SK-N-SH (cell line): ENCODE data around the gene SLC4A8. TPM values are rescaled to one million over a fixed set of nuclear protein-coding genes. Genes with fewer than 3 reads are reported as not detected.

Experiments used
- CTCF ChIA-PET: fragments of 300-600, 350-600 bp; formaldehyde crosslinking; extraction: SDS; loops from one replicate; lab custom pipeline; 2021; lab: Yijun Ruan, JAX
- POLR2A ChIA-PET: fragments of 350-600 bp; sonication (Branson Sonifier 250); formaldehyde crosslinking; extraction: SDS; loops from one replicate; lab custom pipeline; 2020; ENCODE audit warnings: antibody characterized with exemption, inconsistent platforms; lab: Yijun Ruan, JAX
- DNase-seq: peaks from one replicate; pipeline ENCODE4 v3.0.0; 2012
- H2AFZ ChIP-seq: fragments of 200-600 bp; sonication (generic); 2 replicates; pipeline ENCODE4 v1.8.1; 2016; ENCODE audit warnings: antibody characterized with exemption, mild to moderate bottlenecking, low read depth
- H3F3A ChIP-seq: fragments of 200-600 bp; sonication (generic); replicated peaks from 2 replicates; pipeline ENCODE3; 2016; ENCODE audit warnings: antibody characterized with exemption, mild to moderate bottlenecking; ENCODE audit not compliant: insufficient read depth
- H3K27ac ChIP-seq, 2 experiments: fragments of 200-500 bp in 1 of 2; fragments of 200-600 bp in 1 of 2; sonication (Bioruptor generic) in 1 of 2; sonication (generic), shearing (Covaris generic) in 1 of 2; 2 replicates each; pipeline versions ENCODE4 v1.5.1 to v1.6.1; 2014 to 2016; ENCODE audit warnings: low read depth in 2 of 2, inconsistent platforms in 1 of 2, low read length in 1 of 2, mild to moderate bottlenecking in 1 of 2, mixed read lengths in 1 of 2
- H3K27me3 ChIP-seq: fragments of 200-600 bp; sonication (generic), shearing (Covaris generic); 2 replicates; pipeline ENCODE4 v1.6.1; 2016; ENCODE audit warnings: mixed run types; ENCODE audit not compliant: insufficient read depth
- H3K36me3 ChIP-seq, 2 experiments: fragments of 200-500 bp in 1 of 2; fragments of 200-600 bp in 1 of 2; sonication (Bioruptor generic) in 1 of 2; sonication (generic) in 1 of 2; replicated peaks in 1 of 2; 2 replicates each; pipeline versions ENCODE3 to v1.5.1; 2014 to 2016; ENCODE audit warnings: low read length in 1 of 2, mild to moderate bottlenecking in 1 of 2; ENCODE audit not compliant: insufficient read depth in 2 of 2, control insufficient read depth in 1 of 2
- H3K4me1 ChIP-seq, 2 experiments: fragments of 200-500 bp in 1 of 2; fragments of 200-600 bp in 1 of 2; sonication (Bioruptor generic) in 1 of 2; sonication (generic), shearing (Covaris generic) in 1 of 2; 2 replicates each; pipeline versions ENCODE4 v1.5.1 to v1.6.1; 2014 to 2016; ENCODE audit warnings: low read depth in 1 of 2, low read length in 1 of 2, mixed run types in 1 of 2; ENCODE audit not compliant: insufficient read depth in 2 of 2, control insufficient read depth in 1 of 2
- H3K4me2 ChIP-seq: fragments of 200-600 bp; sonication (generic), shearing (Covaris generic); 2 replicates; pipeline ENCODE4 v1.6.1; 2017; ENCODE audit warnings: mixed run types
- H3K4me3 ChIP-seq, 2 experiments: fragments of 200-500 bp in 1 of 2; fragments of 200-600 bp in 1 of 2; sonication (Bioruptor generic) in 1 of 2; sonication (generic), shearing (Covaris generic) in 1 of 2; 2 replicates each; pipeline versions ENCODE4 v1.5.1 to v1.8.1; 2014 to 2016; ENCODE audit warnings: low read depth in 2 of 2, inconsistent platforms in 1 of 2, low read length in 1 of 2, mild to moderate bottlenecking in 1 of 2, mixed read lengths in 1 of 2, moderate library complexity in 1 of 2
- H3K79me2 ChIP-seq: fragments of 200-600 bp; sonication (generic); 2 replicates; pipeline ENCODE4 v1.8.1; 2017; ENCODE audit warnings: mild to moderate bottlenecking; ENCODE audit not compliant: insufficient read depth
- H3K9ac ChIP-seq: fragments of 200-600 bp; sonication (generic); 2 replicates; pipeline ENCODE4 v1.6.1; 2017; ENCODE audit warnings: mixed run types
- H3K9me2 ChIP-seq: fragments of 200-600 bp; sonication (generic); 2 replicates; pipeline ENCODE4 v1.6.1; 2017; ENCODE audit warnings: mixed run types
- H3K9me3 ChIP-seq: fragments of 200-600 bp; sonication (generic); 2 replicates; pipeline ENCODE4 v1.6.1; 2017; ENCODE audit warnings: mixed run types, mild to moderate bottlenecking, moderate library complexity
- H4K20me1 ChIP-seq: fragments of 200-600 bp; sonication (generic); 2 replicates; pipeline ENCODE4 v1.6.1; 2017; ENCODE audit warnings: mild to moderate bottlenecking, mixed run types; ENCODE audit not compliant: insufficient read depth
- CHD2 ChIP-seq: fragments of 150-350 bp; IDR thresholded peaks from 2 replicates; pipeline ENCODE4 v1.6.1; 2018; ENCODE audit warnings: low read length; ENCODE audit not compliant: partially characterized antibody
- EP300 ChIP-seq, 2 experiments: IDR thresholded peaks; 2 replicates each; pipeline versions ENCODE4 v1.4.0 to v1.6.1; 2012; ENCODE audit warnings: borderline replicate concordance in 1 of 2, low read depth in 1 of 2, low read length in 1 of 2
- FOSL2 ChIP-seq: IDR thresholded peaks from 2 replicates; pipeline ENCODE4 v1.4.0; 2012; ENCODE audit warnings: low read depth, mild to moderate bottlenecking, moderate library complexity, borderline replicate concordance
- FOXJ3 ChIP-seq: sonication (generic); formaldehyde crosslinking; IDR thresholded peaks from 2 replicates; pipeline ENCODE4 v1.5.1; 2020; ENCODE audit warnings: mild to moderate bottlenecking, missing genetic modification reagents
- FOXM1 ChIP-seq: IDR thresholded peaks from 2 replicates; pipeline ENCODE4 v1.4.0; 2012; ENCODE audit warnings: low read depth, mild to moderate bottlenecking
- GABPA ChIP-seq: IDR thresholded peaks from 2 replicates; pipeline ENCODE4 v1.4.0; 2012; ENCODE audit warnings: low read depth, mild to moderate bottlenecking
- GATA2 ChIP-seq: sonication (generic); formaldehyde crosslinking; IDR thresholded peaks from 2 replicates; pipeline ENCODE4 v1.5.0; 2020; ENCODE audit warnings: mild to moderate bottlenecking, missing genetic modification reagents
- JUND ChIP-seq: IDR thresholded peaks from 2 replicates; pipeline ENCODE4 v1.4.0; 2012
- MAX ChIP-seq: IDR thresholded peaks from 2 replicates; pipeline ENCODE4 v1.4.0; 2012; ENCODE audit warnings: low read depth
- MEF2A ChIP-seq: IDR thresholded peaks from 2 replicates; pipeline ENCODE4 v1.4.0; 2012; ENCODE audit warnings: low read depth, borderline replicate concordance
- MXI1 ChIP-seq: IDR thresholded peaks from 2 replicates; pipeline ENCODE4 v1.6.1; 2012; ENCODE audit warnings: mild to moderate bottlenecking, low read depth, low read length, improper control_type of control experiment
- NFIC ChIP-seq: IDR thresholded peaks from 2 replicates; pipeline ENCODE4 v1.4.0; 2012; ENCODE audit warnings: borderline replicate concordance
- NRF1 ChIP-seq: IDR thresholded peaks from 2 replicates; pipeline ENCODE4 v1.6.1; 2012; ENCODE audit warnings: low read depth, mild to moderate bottlenecking, low read length
- PBX3 ChIP-seq: IDR thresholded peaks from 2 replicates; pipeline ENCODE4; 2012
- POLR2AphosphoS5 ChIP-seq: IDR thresholded peaks from 2 replicates; pipeline ENCODE4 v1.6.1; 2012; ENCODE audit warnings: low read depth, low read length
- RXRA ChIP-seq: IDR thresholded peaks from 2 replicates; pipeline ENCODE4 v1.4.0; 2012; ENCODE audit warnings: low read depth, mild to moderate bottlenecking, borderline replicate concordance
- SIN3A ChIP-seq: IDR thresholded peaks from 2 replicates; pipeline ENCODE4 v1.6.1; 2012; ENCODE audit warnings: low read depth, mild to moderate bottlenecking, low read length, moderate library complexity, borderline replicate concordance
- SMC3 ChIP-seq: IDR thresholded peaks from 2 replicates; pipeline ENCODE4 v1.6.1; 2012; ENCODE audit warnings: low read depth, low read length, improper control_type of control experiment
- TAF1 ChIP-seq: IDR thresholded peaks from 2 replicates; pipeline ENCODE4 v1.6.1; 2012; ENCODE audit warnings: low read depth, mild to moderate bottlenecking, low read length, moderate library complexity, borderline replicate concordance
- TCF12 ChIP-seq: IDR thresholded peaks from 2 replicates; pipeline ENCODE4 v1.4.0; 2012
- WGBS: methylation state at CpG from one replicate; pipeline ENCODE4 v1.1.6; 2017; ENCODE audit warnings: low lambda C conversion rate; 5-methylcytosine and 5-hydroxymethylcytosine counted together
- polyA plus RNA-seq, 3 experiments: library from polyadenylated mRNA; depleted of rRNA; stranded (reverse); fragments of >200 nt; gene quantifications; 2 replicates each; pipeline ENCODE4 v1.2.3, GENCODE V29; 2012
- TF ChIP-seq, protein P1 (sequence below): IDR thresholded peaks from 2 replicates; pipeline ENCODE4 v1.4.0; 2012; ENCODE audit warnings: low read depth, borderline replicate concordance
- TF ChIP-seq, protein P2 (sequence below): IDR thresholded peaks from 2 replicates; pipeline ENCODE4 v1.4.0; 2012; ENCODE audit warnings: low read depth, borderline replicate concordance

SLC4A8 gene
- polyA plus RNA-seq, 1 of the 3 experiments (the other 2 are of a cell fraction), result 5.2 TPM

- no peaks in the 10 kb centered on the region for H3K79me2 ChIP-seq
- H3K9me2 ChIP-seq, result no peaks in the 10 kb centered on the region
- no peaks in the 10 kb centered on the region for H3K27me3 ChIP-seq
- no peak overlapping the region for H3K9ac ChIP-seq
- no peak overlapping the region for H2AFZ ChIP-seq
- no peak overlapping the region for H3K4me3 ChIP-seq
- DNase-seq, result no peak
- TF ChIP-seq FOSL2, result no peak
- TF ChIP-seq SIN3A, result no peak
- no peak for TF ChIP-seq NRF1
- no peak for TF ChIP-seq MAX
- TF ChIP-seq MXI1, result no peak
- no peak for TF ChIP-seq CHD2
- TF ChIP-seq FOXM1, result no peak
- no peak for TF ChIP-seq JUND
- TF ChIP-seq RXRA, result no peak
- no peak for TF ChIP-seq NFIC
- TF ChIP-seq POLR2AphosphoS5, result no peak
- no peak for TF ChIP-seq TCF12
- no peak for TF ChIP-seq PBX3
- no peak for TF ChIP-seq EP300 (IDR thresholded peaks at IDR 0.05; ENCODE audit: borderline replicate concordance in 1 of 2, low read depth in 1 of 2, low read length in 1 of 2)
- POLR2A ChIA-PET, result interaction anchor here (0.6 kb wide), 1 partner anchor 12 kb away, joined by 4 read pairs; no protein-coding TSS in a partner anchor
- H3K9me3 ChIP-seq, result no peaks in the 10 kb centered on the region
- 74% methylated on average over 2 of the region's 2 CpGs for WGBS
- CTCF ChIA-PET, result interaction anchor here (1.1 to 1.7 kb wide), 3 partner anchors 10 to 363 kb away, joined by 3 to 6 read pairs (median 3); no protein-coding TSS in a partner anchor
- H3K36me3 ChIP-seq, result peaks cover 3 to 19% of the 10 kb centered on the region in 2 experiments
- no peak overlapping the region for H3K4me2 ChIP-seq
- no peaks in the 10 kb centered on the region for H3K4me1 ChIP-seq
- no peaks in the 10 kb centered on the region for H4K20me1 ChIP-seq
- no peak overlapping the region for H3K27ac ChIP-seq
- no peaks in the 10 kb centered on the region for H3F3A ChIP-seq
Measured at GRCh38 chr12:51460519-51460918, 35.9 kb downstream of the SLC4A8 start.

- Histone ChIP-seq H3K79me2 (no peaks in the 10 kb centered on the region), H4K20me1 (no peaks in the 10 kb centered on the region), H3K4me2 (no peak overlapping the region), H3K4me3 (no peak overlapping the region), H3K36me3 (peaks cover 3 to 24% of the 10 kb centered on the region in 2 experiments), H2AFZ (no peak overlapping the region), H3K9ac (no peak overlapping the region), H3K9me3 (no peaks in the 10 kb centered on the region), H3K27ac (no peak overlapping the region), H3K9me2 (no peaks in the 10 kb centered on the region), H3K27me3 (no peaks in the 10 kb centered on the region), H3F3A (no peaks in the 10 kb centered on the region), H3K4me1 (no peaks in the 10 kb centered on the region)
- POLR2A ChIA-PET, result no interaction called here
- WGBS, result 80% methylated on average over 1 of the region's 1 CpG
- CTCF ChIA-PET, result interaction anchor here (1.4 kb wide), 1 partner anchor 44 kb away, joined by 6 read pairs; no protein-coding TSS in a partner anchor
- no peak for TF ChIP-seq FOXM1
- TF ChIP-seq, protein P1, sequence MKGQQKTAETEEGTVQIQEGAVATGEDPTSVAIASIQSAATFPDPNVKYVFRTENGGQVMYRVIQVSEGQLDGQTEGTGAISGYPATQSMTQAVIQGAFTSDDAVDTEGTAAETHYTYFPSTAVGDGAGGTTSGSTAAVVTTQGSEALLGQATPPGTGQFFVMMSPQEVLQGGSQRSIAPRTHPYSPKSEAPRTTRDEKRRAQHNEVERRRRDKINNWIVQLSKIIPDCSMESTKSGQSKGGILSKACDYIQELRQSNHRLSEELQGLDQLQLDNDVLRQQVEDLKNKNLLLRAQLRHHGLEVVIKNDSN, result no peak
- no peak for TF ChIP-seq TAF1
- TF ChIP-seq GABPA, result no peak
- no peak for TF ChIP-seq SMC3
- TF ChIP-seq GATA2, result no peak
- TF ChIP-seq MXI1, result no peak
- no peak for TF ChIP-seq FOXJ3 (CRISPR knock-in tag)
- TF ChIP-seq, protein P2, sequence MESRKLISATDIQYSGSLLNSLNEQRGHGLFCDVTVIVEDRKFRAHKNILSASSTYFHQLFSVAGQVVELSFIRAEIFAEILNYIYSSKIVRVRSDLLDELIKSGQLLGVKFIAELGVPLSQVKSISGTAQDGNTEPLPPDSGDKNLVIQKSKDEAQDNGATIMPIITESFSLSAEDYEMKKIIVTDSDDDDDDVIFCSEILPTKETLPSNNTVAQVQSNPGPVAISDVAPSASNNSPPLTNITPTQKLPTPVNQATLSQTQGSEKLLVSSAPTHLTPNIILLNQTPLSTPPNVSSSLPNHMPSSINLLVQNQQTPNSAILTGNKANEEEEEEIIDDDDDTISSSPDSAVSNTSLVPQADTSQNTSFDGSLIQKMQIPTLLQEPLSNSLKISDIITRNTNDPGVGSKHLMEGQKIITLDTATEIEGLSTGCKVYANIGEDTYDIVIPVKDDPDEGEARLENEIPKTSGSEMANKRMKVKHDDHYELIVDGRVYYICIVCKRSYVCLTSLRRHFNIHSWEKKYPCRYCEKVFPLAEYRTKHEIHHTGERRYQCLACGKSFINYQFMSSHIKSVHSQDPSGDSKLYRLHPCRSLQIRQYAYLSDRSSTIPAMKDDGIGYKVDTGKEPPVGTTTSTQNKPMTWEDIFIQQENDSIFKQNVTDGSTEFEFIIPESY, result no peak
- no peak for TF ChIP-seq TCF12
- no peak for TF ChIP-seq MEF2A
- no peak for TF ChIP-seq SIN3A
- TF ChIP-seq JUND, result no peak
- no peak for DNase-seq
Measured at GRCh38 chr12:51465491-51465890, 40.9 kb downstream of the SLC4A8 start.
